SK-N-SH (cell line): Measurements from ENCODE around the gene SOX2.

Experiments
- CTCF ChIP-seq: fragments of 200-600 bp; sonication (generic); IDR thresholded peaks from 2 replicates; pipeline ENCODE4 v1.6.1; 2017; ENCODE audit warnings: antibody characterized with exemption, mild to moderate bottlenecking, moderate library complexity
- GATA2 ChIP-seq: sonication (generic); formaldehyde crosslinking; IDR thresholded peaks from 2 replicates; pipeline ENCODE4 v1.5.0; 2020; ENCODE audit warnings: mild to moderate bottlenecking, missing genetic modification reagents
- MAX ChIP-seq: IDR thresholded peaks from 2 replicates; pipeline ENCODE4 v1.4.0; 2012; ENCODE audit warnings: low read depth

GRCh38 chr3:181722156-181722555 is 10.4 kb downstream of the SOX2 start:
- TF ChIP-seq MAX (no peak), CTCF (no peak), GATA2 (CRISPR knock-in tag) (no peak)
